Brain microvascular endothelial cell (primary cell): ENCODE results near the gene LGALS16.

Source experiments
- DNase-seq: peaks from one replicate; pipeline ENCODE4 v3.0.0-alpha.2; 2020
- H3K27ac ChIP-seq: fragments of 250-450 bp; sonication (Bioruptor Pico); 2 replicates; pipeline ENCODE4 v1.5.1; 2020; ENCODE audit warnings: mild to moderate bottlenecking, moderate library complexity
- H3K27me3 ChIP-seq: fragments of 250-450 bp; sonication (Bioruptor Pico); replicated peaks from 2 replicates; pipeline ENCODE4 v1.5.1; 2020; ENCODE audit warnings: mild to moderate bottlenecking
- H3K36me3 ChIP-seq: fragments of 250-450 bp; sonication (Bioruptor Pico); replicated peaks from 2 replicates; pipeline ENCODE4 v1.5.1; 2020; ENCODE audit warnings: mild to moderate bottlenecking
- H3K4me3 ChIP-seq: 2 replicates; pipeline ENCODE4 v1.5.1; 2011; ENCODE audit warnings: low read depth, mild to moderate bottlenecking, control low read depth, low read length, moderate library complexity
- CTCF ChIP-seq: IDR thresholded peaks from 2 replicates; pipeline ENCODE4 v1.5.1; 2011; ENCODE audit warnings: low read depth, mild to moderate bottlenecking, moderate library complexity, low read length, control low read depth, inconsistent platforms; ENCODE audit errors: missing control alignments
- in situ Hi-C: cut with HindIII; loops from 2 replicates; pipeline ENCODE4 v1.10.0; 2017; ENCODE audit warnings: low sequenced_read_pairs, low pct_ligation_motif_present

The LGALS16 gene

GRCh38 chr19:39692166-39692565 is 36.5 kb downstream of the LGALS16 start:
- DNase-seq, result no peak
- in situ Hi-C loops, result no loop called here
- no peaks in the 10 kb centered on the region for H3K36me3 ChIP-seq
- H3K4me3 ChIP-seq, result no peak overlapping the region
- H3K27ac ChIP-seq, result no peak overlapping the region
- no peaks in the 10 kb centered on the region for H3K27me3 ChIP-seq
- no peak for TF ChIP-seq CTCF

GRCh38 chr19:39692822-39693221 is 37.1 kb downstream of the LGALS16 start:
- H3K36me3 ChIP-seq, result no peaks in the 10 kb centered on the region
- no peaks in the 10 kb centered on the region for H3K27me3 ChIP-seq
- no peak for DNase-seq
- H3K4me3 ChIP-seq, result no peak overlapping the region
- TF ChIP-seq CTCF, result no peak
- in situ Hi-C loops, result no loop called here
- no peak overlapping the region for H3K27ac ChIP-seq

GRCh38 chr19:39695759-39696158 is 40.0 kb downstream of the LGALS16 start:
- Histone ChIP-seq H3K4me3 (no peak overlapping the region), H3K27me3 (no peaks in the 10 kb centered on the region), H3K36me3 (no peaks in the 10 kb centered on the region), H3K27ac (no peak overlapping the region)
- TF ChIP-seq CTCF, result no peak
- in situ Hi-C loops, result no loop called here
- no peak for DNase-seq

GRCh38 chr19:39696387-39696786 is 40.7 kb downstream of the LGALS16 start:
- Histone ChIP-seq H3K27ac (no peak overlapping the region), H3K27me3 (no peaks in the 10 kb centered on the region), H3K4me3 (no peak overlapping the region), H3K36me3 (no peaks in the 10 kb centered on the region)
- in situ Hi-C loops, result no loop called here
- DNase-seq, result no peak
- no peak for TF ChIP-seq CTCF

- in situ Hi-C loops, result no loop called here
- Histone ChIP-seq H3K27me3 (no peaks in the 10 kb centered on the region), H3K27ac (no peak overlapping the region), H3K36me3 (no peaks in the 10 kb centered on the region), H3K4me3 (no peak overlapping the region)
- no peak for DNase-seq
- TF ChIP-seq CTCF, result no peak
These were observed 42.8 kb downstream of the LGALS16 start for GRCh38 chr19:39698535-39698934.

DNA sequence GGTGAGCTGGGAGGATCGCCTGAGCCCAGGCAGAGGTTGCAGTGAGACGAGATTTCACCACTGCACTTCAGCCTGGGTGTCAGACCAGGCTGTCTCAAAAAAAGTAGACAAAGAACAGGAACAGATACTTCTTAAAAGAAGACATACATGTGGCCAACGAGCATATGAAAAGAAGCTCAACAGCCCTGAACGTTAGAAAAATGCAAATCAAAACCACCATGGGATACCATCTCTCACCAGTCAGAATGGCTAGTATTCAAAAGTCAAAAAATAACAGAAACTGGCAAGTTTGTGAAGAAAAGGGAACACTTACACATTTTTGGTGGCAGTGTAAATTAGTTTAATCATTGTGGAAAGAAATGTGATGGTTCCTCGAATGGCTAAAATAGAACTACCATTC is 45.6 kb downstream of the LGALS16 start:
- no peaks in the 10 kb centered on the region for H3K27me3 ChIP-seq
- no peak for DNase-seq
- in situ Hi-C loops, result no loop called here

More for the DNA sequence above, 45.6 kb downstream of the LGALS16 start:
- no peaks in the 10 kb centered on the region for H3K36me3 ChIP-seq
- H3K4me3 ChIP-seq, result no peak overlapping the region
- TF ChIP-seq CTCF, result no peak
- H3K27ac ChIP-seq, result no peak overlapping the region
